Measurements from ENCODE around the gene DUSP28. TPM values are rescaled to one million over a fixed set of nuclear protein-coding genes. Genes with fewer than 3 reads are reported as not detected.

The DUSP28 gene
- total and polyA plus RNA-seq, 2 of the 8 experiments (the other 6 are each of a cell fraction or from before 2014, with no cell fraction given): 2.1 to 2.3 TPM

GRCh38 chr2:240579771-240580614 is 19.8 kb downstream of the DUSP28 start (continued):
- no peak for TF ChIP-seq RFX5 (IDR thresholded peaks at IDR 0.05; ENCODE audit: borderline replicate concordance, low read depth, low read length)
- no peak for TF ChIP-seq ATF2 (IDR thresholded peaks at IDR 0.05; ENCODE audit: low read length)

Measured in H1 (cell line).